GM18520 (cell line): Measurements from ENCODE around the gene MEP1A.
"Not testable (repeated sequence)": the region's sequence is repeated elsewhere in the genome, so short reads cannot be mapped to it uniquely, and the experiment has no call there.

Source experiments
- ATAC-seq: cut with Tn5 transposase; IDR thresholded peaks from one replicate; pipeline ENCODE4 v1.9.1; 2021; ENCODE audit not compliant: unreplicated experiment

The MEP1A gene

DNA sequence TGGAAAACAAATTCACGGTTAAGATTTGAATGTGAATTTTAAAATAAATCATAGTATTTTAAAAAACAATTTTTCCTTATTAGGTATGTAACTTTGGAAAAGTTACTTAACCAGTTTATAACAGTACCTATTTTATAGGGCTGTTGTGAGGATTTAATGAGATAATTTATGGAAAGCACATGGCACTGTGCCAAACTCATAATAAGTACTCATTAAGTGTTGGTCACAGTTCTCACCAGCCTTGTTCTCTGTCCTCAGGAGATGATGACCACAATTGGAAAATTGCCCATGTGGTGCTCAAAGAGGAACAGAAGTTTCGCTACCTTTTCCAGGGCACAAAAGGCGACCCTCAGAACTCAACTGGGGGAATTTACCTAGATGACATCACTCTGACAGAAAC, 39.6 kb downstream of the MEP1A start:
- no peak for ATAC-seq

DNA sequence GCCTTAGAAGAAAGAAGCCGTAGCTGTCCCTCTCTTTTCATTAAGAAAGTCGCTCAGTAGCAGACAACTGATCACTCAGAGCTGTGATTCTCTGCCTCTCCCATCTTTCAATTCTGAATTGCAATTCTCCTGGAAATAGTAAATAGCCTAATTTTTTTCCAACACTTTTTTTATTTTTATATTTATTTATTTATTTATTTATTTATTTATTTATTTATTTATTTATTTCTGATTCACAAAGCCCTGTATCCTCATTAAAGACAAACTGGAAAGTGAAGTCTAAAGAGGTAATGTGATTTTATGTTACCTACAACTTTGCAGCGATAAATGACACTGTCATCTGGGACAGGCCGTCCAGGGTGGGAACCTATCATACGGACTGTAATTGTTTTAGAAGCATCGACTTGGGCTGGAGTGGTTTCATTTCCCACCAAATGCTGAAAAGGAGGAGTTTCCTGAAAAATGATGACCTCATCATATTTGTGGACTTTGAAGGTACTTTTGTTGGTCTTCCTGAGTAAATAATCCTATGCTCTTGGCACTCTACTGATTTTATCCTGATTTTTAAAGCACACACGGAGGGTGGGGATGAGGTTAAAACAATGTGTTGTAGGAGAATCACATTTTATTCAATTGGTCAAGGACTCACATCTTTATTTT, 41.2 kb downstream of the MEP1A start:
- ATAC-seq = not testable (repeated sequence)

DNA sequence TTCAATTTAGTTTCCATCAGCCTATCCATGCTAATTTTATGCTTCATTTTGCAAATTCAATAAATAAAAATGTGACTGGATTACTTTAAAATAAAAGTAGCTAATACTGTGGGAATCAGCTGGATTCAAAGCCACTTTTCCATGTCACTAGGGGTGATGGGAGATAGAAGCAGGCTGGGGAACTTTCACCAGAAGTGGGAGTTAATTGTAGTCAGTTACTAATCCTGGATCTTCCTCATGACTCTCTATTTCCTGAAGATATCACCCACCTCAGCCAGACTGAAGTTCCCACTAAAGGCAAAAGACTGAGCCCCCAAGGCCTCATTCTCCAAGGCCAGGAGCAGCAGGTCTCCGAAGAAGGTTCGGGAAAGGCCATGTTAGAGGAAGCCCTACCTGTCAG, 41.8 kb downstream of the MEP1A start:
- not testable (repeated sequence) for ATAC-seq

- no peak for ATAC-seq
Measured at GRCh38 chr6:46838033-46838432, 44.8 kb downstream of the MEP1A start.

- ATAC-seq = not testable (repeated sequence)
Measured at GRCh38 chr6:46842252-46842846, 49.2 kb downstream of the MEP1A start.

DNA sequence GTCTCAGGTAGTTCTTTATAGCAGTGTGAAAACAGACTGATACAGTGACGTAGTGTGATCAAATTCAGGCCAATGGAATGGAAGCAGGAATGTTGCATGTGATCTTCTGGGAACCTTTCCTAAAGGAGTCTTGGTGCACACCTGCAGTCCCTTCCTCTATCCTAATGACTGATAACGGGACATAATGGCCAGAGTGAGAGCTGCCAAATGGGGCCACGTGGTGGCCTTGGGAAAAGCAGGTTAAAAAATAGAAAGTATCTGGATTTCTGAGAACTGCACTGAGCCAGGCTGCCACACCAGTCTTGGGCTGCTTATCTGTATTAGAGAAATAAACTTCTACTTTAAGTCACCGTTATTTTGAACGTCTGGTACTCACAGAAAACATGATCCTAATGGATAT, 51.9 kb downstream of the MEP1A start:
- no peak for ATAC-seq

DNA sequence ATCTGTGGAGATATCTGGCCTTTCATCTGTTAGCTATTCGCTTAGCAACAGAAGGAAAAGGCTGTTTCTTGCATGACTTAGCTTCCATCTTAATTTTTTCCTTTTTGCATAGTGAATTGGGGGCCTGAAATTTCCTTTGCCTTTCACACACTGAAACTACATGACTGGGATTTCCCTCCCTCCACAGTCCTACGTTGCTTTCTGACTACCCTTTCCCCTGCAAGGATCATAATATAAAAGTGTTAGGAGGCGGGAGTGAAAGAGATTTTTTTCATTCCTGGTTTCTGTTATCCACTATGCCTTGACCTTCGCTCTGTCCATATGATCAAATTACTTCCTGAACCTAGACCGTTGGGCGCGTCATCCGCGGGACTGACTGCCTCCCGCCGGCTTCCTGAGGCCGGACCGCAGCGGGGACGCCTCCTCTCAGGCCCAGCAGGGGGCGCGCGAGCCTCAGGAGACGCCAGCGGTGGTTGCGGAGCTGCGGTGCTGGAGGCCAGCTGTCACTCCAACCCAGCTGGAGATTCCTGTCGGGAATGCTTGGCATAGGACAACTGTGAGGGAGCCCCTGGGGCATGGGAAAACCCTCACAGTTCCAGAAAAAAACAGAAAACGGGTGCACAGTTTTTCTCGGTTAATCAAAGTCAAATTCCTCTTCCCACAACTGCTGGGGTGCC, 55.6 kb downstream of the MEP1A start:
- ATAC-seq = peak; percentile 72

- ATAC-seq = no peak
Measured at GRCh38 chr6:46849361-46849690, 56.1 kb downstream of the MEP1A start.

DNA sequence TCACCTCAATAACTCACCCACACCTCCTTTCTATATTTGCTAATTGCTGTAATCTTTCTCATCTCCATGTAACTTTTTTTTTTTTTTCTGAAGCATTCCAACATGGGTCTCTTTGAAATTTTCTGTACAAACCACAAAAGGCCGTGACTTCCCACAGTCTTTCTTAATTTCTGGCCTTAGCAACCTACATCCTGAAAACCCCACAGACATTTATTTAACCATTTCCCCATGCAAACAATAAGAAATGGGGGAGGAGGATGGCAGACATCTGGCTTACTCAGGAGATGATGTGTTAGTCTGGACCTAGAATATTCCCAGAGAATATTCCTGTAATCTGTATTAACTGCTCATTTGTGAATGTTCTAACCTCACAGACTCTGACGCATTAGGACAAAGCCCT, 57.6 kb downstream of the MEP1A start:
- no peak for ATAC-seq

DNA sequence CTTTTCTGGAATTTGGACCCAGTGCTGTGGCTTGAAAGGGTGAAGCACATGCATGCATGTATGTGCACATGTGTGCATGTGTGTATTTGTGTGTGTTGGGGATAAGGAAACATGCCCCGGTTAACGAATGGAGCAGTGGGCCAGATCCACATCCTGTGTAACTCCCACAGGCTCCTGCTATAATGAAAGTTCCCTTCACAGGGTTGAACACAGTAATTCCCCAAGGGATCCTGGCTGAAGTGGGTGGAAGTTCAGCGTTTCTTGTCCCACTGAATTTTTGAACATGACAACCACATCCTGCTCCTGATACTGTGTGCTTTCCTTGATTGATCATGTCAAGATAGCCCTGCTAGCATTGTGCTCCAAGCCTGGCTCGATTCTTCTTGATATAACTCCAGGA, 58.4 kb downstream of the MEP1A start:
- ATAC-seq = not testable (repeated sequence)

- ATAC-seq = not testable (repeated sequence)
Measured at GRCh38 chr6:46855966-46856365, 62.8 kb downstream of the MEP1A start.

- no peak for ATAC-seq
Measured at GRCh38 chr6:46862381-46862780, 69.2 kb downstream of the MEP1A start.

GRCh38 chr6:46863791-46864190, 70.6 kb downstream of the MEP1A start:
- no peak for ATAC-seq

DNA sequence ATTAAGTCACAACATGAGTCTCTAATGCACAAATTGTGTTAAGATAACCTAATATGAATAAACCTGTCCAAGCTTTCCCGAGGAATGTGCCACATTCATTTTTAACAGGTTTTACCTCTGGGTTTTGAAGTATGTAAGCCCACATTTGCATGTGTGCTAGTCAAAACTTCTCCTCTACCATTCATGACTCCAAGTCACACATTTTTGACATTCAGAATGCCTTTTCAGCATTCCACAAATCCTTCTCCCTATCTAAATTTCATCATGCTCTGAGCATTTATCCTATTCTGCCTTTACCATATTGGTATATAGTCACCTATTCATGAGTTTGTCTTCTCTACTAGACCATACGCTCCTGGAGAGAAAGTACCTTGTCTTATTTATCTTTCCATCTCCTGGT, 72.0 kb downstream of the MEP1A start:
- ATAC-seq = no peak

DNA sequence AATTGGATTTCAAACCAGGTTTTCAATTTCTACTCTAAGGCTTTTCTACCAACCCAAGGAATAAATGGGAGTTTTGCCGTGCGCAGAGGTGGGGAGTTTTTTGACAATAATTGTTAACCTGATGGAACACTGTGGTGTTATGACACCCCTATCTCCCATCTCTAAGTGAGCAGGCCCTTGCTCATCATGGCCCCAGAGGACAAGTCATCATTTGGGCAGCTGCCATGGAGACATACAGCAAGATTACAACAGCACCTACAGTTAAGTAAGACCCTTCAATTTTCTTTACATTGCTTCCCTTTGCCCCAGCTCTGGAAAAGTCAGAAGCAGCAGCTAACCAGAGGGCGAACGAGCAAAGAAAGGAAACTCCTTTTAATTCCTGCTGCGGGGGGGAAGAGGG, 74.2 kb downstream of the MEP1A start:
- no peak for ATAC-seq

DNA sequence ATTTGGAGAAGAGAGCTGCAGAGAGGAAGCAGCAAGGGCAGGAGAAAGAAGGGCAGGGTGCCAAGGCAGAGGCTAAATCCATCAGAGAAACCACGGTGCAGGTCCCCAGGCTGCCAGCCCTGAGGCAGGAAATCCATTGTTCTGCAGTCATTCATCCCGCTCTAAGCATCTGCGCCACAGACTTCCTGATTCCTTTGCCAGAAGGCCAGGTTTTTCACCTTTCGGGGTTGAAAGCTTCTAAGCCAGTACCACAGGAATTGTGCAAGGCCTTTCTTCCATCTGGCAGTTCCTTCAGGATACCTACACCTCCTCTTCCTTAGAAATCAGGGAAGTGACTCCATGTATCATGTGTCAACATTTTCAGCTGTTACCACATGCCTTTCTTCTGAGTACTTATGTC, 82.9 kb downstream of the MEP1A start:
- no peak for ATAC-seq

DNA sequence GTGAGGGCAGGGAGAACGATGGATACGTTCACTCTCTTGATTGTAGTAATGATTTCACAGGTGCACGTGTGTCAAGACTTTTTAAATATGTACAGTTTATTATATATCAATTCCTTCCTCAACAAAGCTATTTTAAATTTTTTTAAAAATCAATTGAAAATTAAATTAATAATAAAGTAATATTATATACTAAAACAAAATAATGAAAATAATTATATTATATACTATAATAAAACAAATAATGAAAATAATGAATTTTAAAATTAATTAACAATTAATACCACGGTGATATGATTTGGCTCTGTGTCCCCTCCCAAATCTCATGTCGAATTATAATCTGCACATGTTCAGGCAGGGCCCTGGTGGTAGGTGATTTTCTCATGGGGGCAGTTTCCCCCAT, 85.8 kb downstream of the MEP1A start:
- ATAC-seq = no peak

DNA sequence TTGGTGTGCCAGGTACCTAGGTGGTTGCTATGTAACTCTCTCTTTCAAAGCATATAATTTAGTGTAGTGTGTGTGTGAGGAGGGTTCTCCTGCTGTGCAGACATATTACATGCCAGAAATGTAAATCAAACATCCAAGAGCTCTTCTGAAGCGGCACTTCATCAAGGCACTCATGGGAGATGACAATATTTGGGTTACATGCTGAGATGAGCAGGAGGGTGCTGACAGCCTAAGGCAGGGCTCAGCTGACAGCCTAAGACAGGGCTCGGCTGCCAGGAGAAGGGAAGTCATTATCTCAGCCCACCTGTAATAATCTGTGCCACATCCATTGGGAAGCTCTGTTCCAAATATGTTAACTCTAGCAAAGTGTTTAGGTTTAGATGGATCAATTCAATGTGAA, 89.5 kb downstream of the MEP1A start:
- no peak for ATAC-seq

GRCh38 chr6:46888031-46888430, 94.8 kb downstream of the MEP1A start:
- no peak for ATAC-seq

DNA sequence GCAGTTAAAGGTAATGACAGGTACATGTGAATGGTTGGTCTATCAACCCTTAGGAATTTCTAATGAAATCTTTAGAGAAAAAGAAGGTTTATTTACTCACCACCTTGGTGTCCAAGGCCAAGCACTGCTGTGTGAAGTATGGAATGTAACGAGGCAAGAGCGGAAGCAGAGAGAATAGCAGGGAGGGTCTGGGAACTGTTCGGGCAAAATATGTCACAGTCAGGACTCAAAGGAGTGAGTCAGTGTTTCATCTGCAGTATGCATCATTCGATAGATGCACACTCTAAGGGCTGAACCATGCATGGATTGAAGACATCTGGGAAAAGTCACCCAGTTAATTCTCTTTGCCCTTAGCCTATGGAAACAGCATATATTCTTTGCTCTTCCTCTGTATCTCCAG, 95.4 kb downstream of the MEP1A start:
- no peak for ATAC-seq
